NCI-H2196 (cell line): ENCODE data around the gene SMTNL2.

Experiments used
- DNase-seq: peaks from one replicate; lab custom pipeline; 2025; ENCODE audit not compliant: unreplicated experiment; lab: John Stamatoyannopoulos, UW

Gene SMTNL2

DNA sequence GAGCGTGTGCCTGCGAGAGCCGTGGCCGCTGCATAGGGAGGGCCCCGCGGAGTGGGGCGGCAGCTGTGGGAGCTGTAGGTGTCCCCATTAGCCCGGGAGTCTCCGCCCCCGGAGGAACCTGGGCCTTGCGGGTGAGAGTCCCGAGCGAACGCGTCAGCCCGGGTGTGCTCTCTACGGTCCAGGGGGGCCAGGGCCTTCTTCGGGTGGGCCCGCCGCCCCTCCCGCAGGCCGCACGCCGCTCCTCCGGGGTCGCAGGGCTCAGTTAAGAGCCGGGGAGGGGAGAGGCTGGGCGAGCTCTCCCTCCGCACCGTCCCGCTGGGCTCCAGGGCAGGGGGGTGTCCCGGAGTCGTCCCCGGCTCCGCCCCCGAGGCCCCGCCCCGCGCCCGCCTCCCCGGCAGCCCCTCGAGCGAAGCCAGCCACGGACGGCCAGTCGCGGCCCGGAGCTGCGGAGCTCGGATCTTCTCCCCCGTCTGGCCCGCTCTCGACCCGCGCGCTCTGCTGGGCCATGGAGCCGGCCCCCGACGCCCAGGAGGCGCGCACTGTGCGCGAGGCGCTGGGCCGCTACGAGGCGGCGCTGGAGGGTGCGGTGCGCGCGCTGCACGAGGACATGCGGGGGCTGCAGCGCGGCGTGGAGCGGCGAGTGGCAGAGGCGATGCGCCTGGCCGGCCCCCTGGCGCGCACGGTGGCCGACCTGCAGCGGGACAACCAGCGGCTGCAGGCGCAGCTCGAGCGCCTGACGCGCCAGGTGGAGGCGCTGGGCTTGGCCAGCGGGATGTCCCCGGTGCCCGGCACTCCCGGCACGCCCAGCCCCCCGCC, at the start of gene SMTNL2:
Gene SMTNL2, plus strand, starts transcription at position 429 of the 816 bp plus-strand sequence. Its CDS starts 77 bp downstream, at position 506.
- no peak for DNase-seq

DNA sequence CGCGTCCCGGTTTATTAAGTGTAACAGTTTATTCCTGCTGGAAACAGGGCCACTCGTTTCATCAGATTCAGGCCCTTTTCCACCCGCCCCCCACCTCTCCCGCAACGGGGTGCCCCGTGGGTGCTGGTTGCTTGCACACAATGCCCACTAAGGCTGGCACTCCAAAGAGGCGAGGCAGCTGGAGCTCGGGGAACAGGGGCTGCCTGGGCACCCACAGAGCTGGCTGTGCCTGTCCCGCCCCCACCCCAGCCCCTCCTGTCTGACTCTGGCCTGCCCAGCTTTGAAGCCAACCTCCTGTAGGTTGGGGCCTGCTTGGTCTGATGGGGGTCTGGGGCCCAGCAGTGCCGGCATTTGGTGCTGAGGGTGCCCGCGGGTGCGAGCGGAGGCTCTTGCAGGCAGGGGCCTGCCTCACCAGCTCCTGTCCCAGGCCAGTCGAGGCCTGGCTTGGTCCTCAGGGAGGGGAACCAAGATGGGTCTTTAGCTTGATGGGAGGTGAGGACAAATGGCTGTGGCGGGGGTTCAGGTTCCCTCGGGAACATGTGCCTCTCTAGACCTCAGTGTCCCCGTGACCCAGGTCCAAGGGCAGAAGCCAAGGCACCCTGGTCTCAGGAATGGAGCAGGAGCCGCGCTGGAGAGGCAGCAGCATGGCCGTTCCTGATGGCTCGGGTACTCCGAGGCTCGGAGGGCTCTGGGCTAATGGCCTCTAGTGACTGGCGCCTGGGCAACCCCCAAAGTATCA, 49.2 kb upstream of the SMTNL2 start:
- DNase-seq: no peak

GRCh38 chr17:4535667-4536258, 48.6 kb upstream of the SMTNL2 start:
- DNase-seq: no peak

DNA sequence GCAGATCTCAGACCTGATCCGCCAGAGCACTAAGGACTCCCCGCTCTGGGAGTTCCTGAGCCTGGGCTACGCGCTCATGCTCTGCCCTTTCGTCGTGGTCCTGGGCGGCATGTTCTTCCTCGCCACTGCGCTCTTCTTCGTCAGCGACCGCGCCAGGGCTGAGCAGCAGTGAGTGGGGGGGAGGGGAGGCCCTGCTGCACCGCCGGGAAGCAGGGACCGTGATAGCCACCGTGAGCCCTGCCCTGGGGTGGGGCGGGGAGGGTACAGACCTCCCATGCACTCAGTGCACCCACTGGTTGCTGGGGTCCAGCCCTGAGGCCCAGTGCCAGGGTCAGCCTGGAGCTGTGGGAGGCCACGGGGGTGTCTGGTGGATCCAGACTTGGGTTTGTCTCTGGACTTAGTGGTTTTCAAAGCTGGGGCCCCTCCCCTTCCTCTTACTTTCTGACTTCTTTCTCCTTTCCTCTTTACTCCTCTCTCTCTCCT, 48.0 kb upstream of the SMTNL2 start:
- DNase-seq: no peak

- no peak for DNase-seq
These were observed 47.5 kb upstream of the SMTNL2 start for GRCh38 chr17:4536742-4537411.

- no peak for DNase-seq
These were observed 46.7 kb upstream of the SMTNL2 start for GRCh38 chr17:4537451-4538235.

GRCh38 chr17:4538236-4539002, 45.9 kb upstream of the SMTNL2 start:
- DNase-seq: no peak

DNA sequence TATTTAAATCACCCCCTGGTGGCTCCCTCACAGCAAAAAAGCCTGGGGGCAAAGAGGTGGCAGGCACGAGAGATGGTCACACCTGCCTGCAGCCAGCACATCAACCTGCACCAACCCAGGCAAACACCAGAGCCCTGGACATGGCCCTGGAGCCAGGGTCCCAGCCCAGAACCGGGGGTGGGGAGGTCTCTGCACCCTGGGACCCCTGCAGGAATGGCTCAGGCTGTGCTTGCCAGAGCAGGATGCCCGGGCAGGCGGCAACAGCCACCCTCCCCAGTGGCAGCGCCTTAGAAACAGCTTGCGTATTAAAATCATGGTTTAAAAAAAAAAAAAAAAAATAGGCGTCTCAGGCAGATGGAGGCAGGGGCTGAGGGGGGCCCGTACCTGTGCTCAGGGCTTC, 45.3 kb upstream of the SMTNL2 start:
- no peak for DNase-seq

DNA sequence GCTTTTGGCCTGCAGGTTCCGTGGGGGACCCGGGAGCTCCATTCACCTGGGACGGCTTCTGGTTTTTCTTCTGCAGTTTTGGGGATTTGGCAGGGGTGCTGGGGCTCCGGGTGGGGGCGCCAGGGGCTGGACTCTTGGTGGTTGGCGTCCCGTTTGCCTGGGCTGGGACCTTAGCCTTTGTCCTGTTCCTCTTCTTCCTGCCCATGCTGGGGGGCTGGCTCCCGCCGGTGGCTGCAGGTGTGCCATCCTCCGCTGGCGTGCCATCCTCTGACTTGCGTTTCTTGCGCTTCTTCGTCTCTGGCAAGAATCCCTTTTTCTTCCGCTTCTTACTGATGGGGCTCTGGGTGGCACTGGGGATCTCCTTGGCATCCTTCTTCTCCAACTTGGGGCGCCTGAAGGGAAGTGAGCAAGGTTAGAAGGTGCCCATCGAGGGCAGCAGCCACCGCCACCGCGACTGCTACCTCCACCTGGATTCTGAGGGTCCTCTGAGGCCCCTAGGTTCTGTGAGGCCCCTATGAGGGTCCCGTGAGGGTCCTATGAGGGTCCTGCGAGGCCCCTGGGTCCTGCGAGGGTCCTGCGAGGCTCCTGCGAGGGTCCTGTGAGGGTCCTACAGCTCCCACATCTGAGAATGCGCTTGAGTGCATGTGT, 44.6 kb upstream of the SMTNL2 start:
- DNase-seq: no peak

DNA sequence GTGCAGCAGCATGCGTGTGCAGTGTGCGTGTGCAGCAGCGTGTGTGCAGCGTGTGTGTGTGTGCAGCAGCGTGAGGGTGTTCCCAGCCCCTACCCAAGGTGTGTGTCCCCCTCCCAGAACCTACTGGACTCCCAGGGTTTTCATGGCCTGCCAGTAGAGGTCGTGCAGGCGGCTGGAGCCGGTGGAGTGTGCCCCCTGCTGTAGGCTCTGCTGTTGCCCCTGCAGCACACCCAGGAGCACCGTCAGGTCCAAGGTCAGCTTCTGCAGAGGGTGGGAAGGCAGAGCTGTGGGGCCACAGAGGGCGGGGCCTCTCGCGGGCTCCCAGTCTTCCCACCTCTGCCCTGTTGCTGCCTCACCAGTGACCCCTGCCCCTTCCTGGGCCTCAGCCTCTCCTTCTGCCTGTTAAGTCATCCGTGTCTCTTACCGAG, 44.1 kb upstream of the SMTNL2 start:
- no peak for DNase-seq

GRCh38 chr17:4540687-4541327, 43.5 kb upstream of the SMTNL2 start:
- DNase-seq: no peak

- DNase-seq: no peak
These were observed 42.9 kb upstream of the SMTNL2 start for GRCh38 chr17:4541328-4542002.

- DNase-seq: no peak
These were observed 42.2 kb upstream of the SMTNL2 start for GRCh38 chr17:4542003-4542725.

DNA sequence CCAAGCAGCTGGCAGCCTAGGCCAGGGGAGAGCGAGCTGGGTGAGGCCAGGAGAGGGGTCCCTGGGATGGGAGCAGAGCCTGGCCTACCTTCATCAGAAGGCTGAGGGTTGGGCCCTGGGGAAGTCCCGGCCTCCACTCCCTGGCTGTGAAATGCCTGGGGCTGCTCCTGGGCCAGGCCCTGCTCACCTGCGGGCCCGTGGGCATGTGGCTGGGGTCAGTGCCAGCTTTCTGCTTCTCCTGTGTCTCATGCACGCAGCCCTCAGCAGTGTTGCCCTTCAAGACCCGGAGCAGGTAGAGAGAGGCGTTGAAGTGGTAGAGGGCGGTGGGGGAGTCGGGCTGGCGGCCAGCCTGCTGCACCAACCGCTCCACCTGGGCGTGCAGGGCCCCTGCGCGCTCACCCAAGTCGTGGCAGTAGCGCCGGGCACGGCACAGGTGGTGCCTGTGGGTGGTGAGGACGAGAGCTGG, 41.6 kb upstream of the SMTNL2 start:
- no peak for DNase-seq

DNA sequence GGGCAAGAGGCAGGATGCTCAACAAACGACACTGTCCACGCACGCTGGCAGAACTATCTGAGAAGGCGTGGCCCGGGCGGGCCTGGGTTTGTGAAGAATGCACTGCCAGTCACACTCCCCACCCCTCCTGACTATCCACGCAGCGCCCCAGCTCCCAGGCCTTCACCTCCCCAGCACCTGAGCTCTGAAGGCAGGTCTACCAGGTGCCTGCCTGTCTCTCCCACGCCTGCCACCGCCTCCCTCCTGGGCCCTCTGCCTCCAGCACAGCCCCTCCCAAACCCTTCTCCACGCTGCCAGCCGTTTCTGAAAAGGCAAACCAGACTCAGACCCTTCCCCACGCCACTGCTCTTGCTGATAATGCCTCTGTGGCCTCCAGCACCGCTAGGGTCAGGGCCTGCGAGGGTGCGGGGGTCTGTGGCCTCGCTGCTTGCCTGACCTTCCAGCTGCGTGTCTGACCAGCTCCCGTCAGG, 40.7 kb upstream of the SMTNL2 start:
- DNase-seq: no peak

- no peak for DNase-seq
These were observed 40.0 kb upstream of the SMTNL2 start for GRCh38 chr17:4544135-4544950.

DNA sequence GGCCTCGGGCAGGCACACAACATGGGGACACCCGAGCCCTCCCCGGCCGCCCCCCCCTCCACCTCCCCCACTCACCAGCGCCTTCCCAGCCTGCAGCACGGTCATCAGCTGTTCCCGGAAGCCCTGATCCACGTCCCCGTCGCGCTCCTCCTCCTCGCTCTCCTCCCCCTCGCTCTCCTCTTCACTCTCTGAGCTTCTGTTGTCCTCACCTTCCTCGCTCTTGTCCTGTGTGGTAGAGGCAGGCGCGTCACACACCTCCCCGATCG, 39.4 kb upstream of the SMTNL2 start:
- DNase-seq: no peak
